Erythroblast (primary cell): ENCODE data around the gene GJB4.

Experiments
- GATA1 ChIP-seq: IDR thresholded peaks from 2 replicates; pipeline ENCODE4 v1.6.1; 2011; ENCODE audit warnings: low read depth, mild to moderate bottlenecking, control low read depth, low read length, moderate library complexity
- POLR2A ChIP-seq: IDR thresholded peaks from 2 replicates; pipeline ENCODE4 v1.6.1; 2011; ENCODE audit warnings: mild to moderate bottlenecking, low read length

- TF ChIP-seq POLR2A (no peak), GATA1 (no peak)
Measured at GRCh38 chr1:34740161-34740868, 19.2 kb upstream of the GJB4 start.
